GM23248 (cell line): ENCODE results near the gene OSER1. TPM values are rescaled to one million over a fixed set of nuclear protein-coding genes. Genes with fewer than 3 reads are reported as not detected.
A peak's percentile ranks its signal among the peaks of the same experiment; 100 is the strongest.
"Not testable (repeated sequence)": the region's sequence is repeated elsewhere in the genome, so short reads cannot be mapped to it uniquely, and the experiment has no call there.

Experiments
- DNase-seq: peaks from one replicate; pipeline ENCODE4 v3.0.0-alpha.2; 2015
- H2AFZ ChIP-seq: fragments of 200-600 bp; sonication (generic); 2 replicates; pipeline ENCODE4 v1.6.1; 2016; ENCODE audit warnings: antibody characterized with exemption
- H3F3A ChIP-seq: fragments of 200-600 bp; sonication (generic); 2 replicates; pipeline ENCODE4 v1.6.1; 2016; ENCODE audit warnings: mild to moderate bottlenecking, antibody characterized with exemption, mixed run types; ENCODE audit not compliant: insufficient read depth
- H3K27ac ChIP-seq: fragments of 200-600 bp; sonication (generic); 2 replicates; pipeline ENCODE4 v1.5.1; 2016; ENCODE audit warnings: mild to moderate bottlenecking
- H3K27me3 ChIP-seq: fragments of 200-600 bp; sonication (generic); replicated peaks from 2 replicates; pipeline ENCODE4 v1.6.1; 2016; ENCODE audit warnings: mild to moderate bottlenecking; ENCODE audit not compliant: insufficient read depth
- H3K36me3 ChIP-seq: fragments of 200-600 bp; sonication (generic); 2 replicates; pipeline ENCODE4 v1.6.1; 2016; ENCODE audit warnings: low read depth, mild to moderate bottlenecking
- H3K4me1 ChIP-seq: fragments of 200-600 bp; sonication (generic); 2 replicates; pipeline ENCODE4 v1.6.1; 2016; ENCODE audit warnings: mild to moderate bottlenecking; ENCODE audit not compliant: insufficient read depth
- H3K4me2 ChIP-seq: fragments of 200-600 bp; sonication (generic); one replicate; pipeline ENCODE4 v1.6.1; 2016; ENCODE audit warnings: mild to moderate bottlenecking; ENCODE audit not compliant: unreplicated experiment
- H3K4me3 ChIP-seq: fragments of 200-600 bp; sonication (generic); 2 replicates; pipeline ENCODE4 v1.5.1; 2016; ENCODE audit warnings: mild to moderate bottlenecking
- H3K79me2 ChIP-seq: fragments of 200-600 bp; sonication (generic); 2 replicates; pipeline ENCODE4 v1.6.1; 2016; ENCODE audit warnings: mild to moderate bottlenecking; ENCODE audit not compliant: insufficient read depth
- H3K9ac ChIP-seq: fragments of 200-600 bp; sonication (generic); 2 replicates; pipeline ENCODE4 v1.6.1; 2016; ENCODE audit warnings: mild to moderate bottlenecking
- H3K9me2 ChIP-seq: fragments of 200-600 bp; sonication (generic); 2 replicates; pipeline ENCODE4 v1.6.1; 2016; ENCODE audit warnings: mixed run types, mild to moderate bottlenecking, moderate library complexity; ENCODE audit not compliant: insufficient read depth
- H3K9me3 ChIP-seq: fragments of 200-600 bp; sonication (generic); one replicate; pipeline ENCODE4 v1.6.1; 2017; ENCODE audit warnings: low read depth
- H4K20me1 ChIP-seq: fragments of 200-600 bp; sonication (generic); 2 replicates; pipeline ENCODE4 v1.6.0; 2016; ENCODE audit not compliant: insufficient read depth
- EZH2 ChIP-seq: fragments of 200-600 bp; sonication (generic); IDR thresholded peaks from 2 replicates; pipeline ENCODE4 v1.6.1; 2018; ENCODE audit warnings: antibody characterized with exemption, mild to moderate bottlenecking; ENCODE audit not compliant: insufficient read depth, poor library complexity, severe bottlenecking
- EZH2phosphoT487 ChIP-seq: fragments of 200-600 bp; sonication (generic); IDR thresholded peaks from 2 replicates; pipeline ENCODE4 v1.6.1; 2018; ENCODE audit warnings: antibody characterized with exemption, moderate library complexity, mild to moderate bottlenecking, low read depth; ENCODE audit not compliant: insufficient read depth
- WGBS, 2 experiments: methylation state at CpG; one replicate each; pipeline ENCODE4 v1.1.6; 2015 to 2017; ENCODE audit warnings: low lambda C conversion rate in 2 of 2, low coverage in 1 of 2; ENCODE audit errors: missing lambda C conversion rate in 2 of 2; 5-methylcytosine and 5-hydroxymethylcytosine counted together
- in situ Hi-C: fragments of 300-500 bp; cut with MboI; formaldehyde crosslinking; loops from 2 replicates; pipeline ENCODE4 v1.15.0; 2020
- polyA plus RNA-seq: library from polyadenylated mRNA; unstranded; fragments of >200 nt; fragmentation: Nextera tagmentation; extraction: Ambion mirVana; gene quantifications from 2 replicates; pipeline ENCODE4 v1.2.1, GENCODE V29; 2016
- total RNA-seq: library from RNA; depleted of rRNA; stranded (reverse); fragments of >200 nt; shearing (Covaris generic); gene quantifications from 2 replicates; pipeline ENCODE4 v1.2.3, GENCODE V29; 2014

The OSER1 gene
- total and polyA plus RNA-seq, 2 experiments from 2014 or later: 36.2 to 43.8 TPM

GRCh38 chr20:44195605-44196004, 15.0 kb downstream of the OSER1 start:
- TF ChIP-seq EZH2phosphoT487: no peak
- no peaks in the 10 kb centered on the region for H3K27me3 ChIP-seq
- H3K4me3 ChIP-seq: no peak overlapping the region
- no peak overlapping the region for H2AFZ ChIP-seq
- no peaks in the 10 kb centered on the region for H3K9me3 ChIP-seq
- H3K27ac ChIP-seq: no peak overlapping the region
- 98 to 100% methylated on average over 1 of the region's 1 CpG for WGBS, 2 experiments
- no peaks in the 10 kb centered on the region for H3F3A ChIP-seq
- H3K9ac ChIP-seq: no peak overlapping the region
- peaks cover 28% of the 10 kb centered on the region for H3K79me2 ChIP-seq
- no peaks in the 10 kb centered on the region for H4K20me1 ChIP-seq
- no peak for DNase-seq
- in situ Hi-C loops: loop anchor here (10.0 kb wide), 1 partner anchor 451 kb away; no protein-coding TSS in a partner anchor
- peaks cover 5% of the 10 kb centered on the region for H3K4me1 ChIP-seq
- no peaks in the 10 kb centered on the region for H3K9me2 ChIP-seq
- H3K36me3 ChIP-seq: peaks cover 33% of the 10 kb centered on the region
- H3K4me2 ChIP-seq: no peak overlapping the region

GRCh38 chr20:44193801-44194200, 16.8 kb downstream of the OSER1 start:
- Histone ChIP-seq H3K27me3 (no peaks in the 10 kb centered on the region), H2AFZ (no peak overlapping the region), H3K9ac (no peak overlapping the region), H3K9me2 (no peaks in the 10 kb centered on the region), H3F3A (peaks cover 6% of the 10 kb centered on the region; the same call in 1 of the 2 replicates), H3K4me1 (no peaks in the 10 kb centered on the region), H3K4me3 (no peak overlapping the region), H3K36me3 (peaks cover 17% of the 10 kb centered on the region), H3K4me2 (no peak overlapping the region), H4K20me1 (no peaks in the 10 kb centered on the region), H3K9me3 (no peaks in the 10 kb centered on the region), H3K79me2 (peaks cover 10% of the 10 kb centered on the region), H3K27ac (no peak overlapping the region)
- no peak for DNase-seq
- in situ Hi-C loops: loop anchor here (10.0 kb wide), 1 partner anchor 449 kb away; no protein-coding TSS in a partner anchor
- 72 to 73% methylated on average over 2 of the region's 2 CpGs for WGBS, 2 experiments
- TF ChIP-seq EZH2: no peak

GRCh38 chr20:44191640-44192039, 18.9 kb downstream of the OSER1 start:
- H3K27me3 ChIP-seq, H3K9me3 ChIP-seq, H2AFZ ChIP-seq, H3K4me2 ChIP-seq, H3K27ac ChIP-seq, H3K79me2 ChIP-seq, H4K20me1 ChIP-seq, DNase-seq, H3K9ac ChIP-seq, H3K4me1 ChIP-seq, H3K4me3 ChIP-seq, H3K9me2 ChIP-seq: not testable (repeated sequence)
- H3K36me3 ChIP-seq: peaks cover 11% of the 10 kb centered on the region
- peaks cover 21% of the 10 kb centered on the region for H3F3A ChIP-seq
- 71 to 78% methylated on average over 5 of the region's 5 CpGs for WGBS, 2 experiments
- in situ Hi-C loops: loop anchor here (10.0 kb wide), 1 partner anchor 447 kb away; no protein-coding TSS in a partner anchor

GRCh38 chr20:44190197-44190852, 20.2 kb downstream of the OSER1 start:
- not testable (repeated sequence) for H3K9me3 ChIP-seq, H4K20me1 ChIP-seq, H2AFZ ChIP-seq, H3K27me3 ChIP-seq, H3K9me2 ChIP-seq, H3K79me2 ChIP-seq, H3K27ac ChIP-seq, H3K4me2 ChIP-seq, H3K9ac ChIP-seq, H3K36me3 ChIP-seq, H3K4me3 ChIP-seq
- DNase-seq: peak; percentile 75
- Histone ChIP-seq H3F3A (peaks cover 21% of the 10 kb centered on the region), H3K4me1 (peaks cover 13% of the 10 kb centered on the region)
- 23 to 26% methylated on average over 15 of the region's 15 CpGs for WGBS, 2 experiments
- in situ Hi-C loops: loop anchor here (10.0 kb wide), 1 partner anchor 446 kb away; no protein-coding TSS in a partner anchor

GRCh38 chr20:44188752-44189151, 21.8 kb downstream of the OSER1 start:
- TF ChIP-seq EZH2phosphoT487 (no peak), EZH2 (no peak)
- H3F3A ChIP-seq: peaks cover 21% of the 10 kb centered on the region
- no peaks in the 10 kb centered on the region for H3K36me3 ChIP-seq
- peaks cover 13% of the 10 kb centered on the region for H3K4me1 ChIP-seq
- no peaks in the 10 kb centered on the region for H3K9me3 ChIP-seq
- in situ Hi-C loops: loop anchor here (5.0 kb wide), 1 partner anchor 71 kb away; no protein-coding TSS in a partner anchor
- H3K79me2 ChIP-seq: no peaks in the 10 kb centered on the region
- H3K9ac ChIP-seq: no peak overlapping the region
- H2AFZ ChIP-seq: no peak overlapping the region
- H3K4me2 ChIP-seq: no peak overlapping the region
- no peaks in the 10 kb centered on the region for H3K9me2 ChIP-seq
- H3K27ac ChIP-seq: peak overlapping the region; percentile 88
- DNase-seq: no peak
- no peaks in the 10 kb centered on the region for H3K27me3 ChIP-seq
- H4K20me1 ChIP-seq: no peaks in the 10 kb centered on the region
- no peak overlapping the region for H3K4me3 ChIP-seq
- WGBS, 2 experiments: 84 to 87% methylated on average over 6 of the region's 6 CpGs
